Sigmoid colon (tissue), 4 donors: ENCODE data around the gene TRPM6.

Experiments used
- EP300 ChIP-seq, 4 donors: sonication (generic); formaldehyde crosslinking; IDR thresholded peaks; one replicate each; pipeline ENCODE4 v1.6.1; 2017; ENCODE audit warnings: antibody characterized with exemption in 4 of 4
- POLR2A ChIP-seq, 2 donors: fragments of 450-650 bp; IDR thresholded peaks; one replicate each; pipeline ENCODE4 v1.6.1; 2016; ENCODE audit warnings: antibody characterized with exemption in 2 of 2, mild to moderate bottlenecking in 2 of 2, moderate library complexity in 2 of 2
- POLR2AphosphoS5 ChIP-seq, 4 donors: sonication (generic); formaldehyde crosslinking; IDR thresholded peaks; one replicate each; pipeline ENCODE4 v1.6.1; 2017; ENCODE audit warnings: antibody characterized with exemption in 4 of 4
- TF ChIP-seq, protein P1 (sequence below), 4 experiments: fragments of 450-650 bp in 3 of 4; fragments of 200-600 bp in 1 of 4; IDR thresholded peaks; one replicate each; pipeline ENCODE4 v1.5.1; 2016 to 2019; ENCODE audit warnings: antibody characterized with exemption in 4 of 4, mild to moderate bottlenecking in 3 of 4, moderate library complexity in 2 of 4

GRCh38 chr9:74817816-74818215 lies 69.9 kb downstream of the TRPM6 start:
- TF ChIP-seq, protein P1, sequence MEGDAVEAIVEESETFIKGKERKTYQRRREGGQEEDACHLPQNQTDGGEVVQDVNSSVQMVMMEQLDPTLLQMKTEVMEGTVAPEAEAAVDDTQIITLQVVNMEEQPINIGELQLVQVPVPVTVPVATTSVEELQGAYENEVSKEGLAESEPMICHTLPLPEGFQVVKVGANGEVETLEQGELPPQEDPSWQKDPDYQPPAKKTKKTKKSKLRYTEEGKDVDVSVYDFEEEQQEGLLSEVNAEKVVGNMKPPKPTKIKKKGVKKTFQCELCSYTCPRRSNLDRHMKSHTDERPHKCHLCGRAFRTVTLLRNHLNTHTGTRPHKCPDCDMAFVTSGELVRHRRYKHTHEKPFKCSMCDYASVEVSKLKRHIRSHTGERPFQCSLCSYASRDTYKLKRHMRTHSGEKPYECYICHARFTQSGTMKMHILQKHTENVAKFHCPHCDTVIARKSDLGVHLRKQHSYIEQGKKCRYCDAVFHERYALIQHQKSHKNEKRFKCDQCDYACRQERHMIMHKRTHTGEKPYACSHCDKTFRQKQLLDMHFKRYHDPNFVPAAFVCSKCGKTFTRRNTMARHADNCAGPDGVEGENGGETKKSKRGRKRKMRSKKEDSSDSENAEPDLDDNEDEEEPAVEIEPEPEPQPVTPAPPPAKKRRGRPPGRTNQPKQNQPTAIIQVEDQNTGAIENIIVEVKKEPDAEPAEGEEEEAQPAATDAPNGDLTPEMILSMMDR (IDR thresholded peaks at IDR 0.05) = no peak
- TF ChIP-seq POLR2AphosphoS5 (IDR thresholded peaks at IDR 0.05) (no peak), POLR2A (IDR thresholded peaks at IDR 0.05) (no peak), EP300 (IDR thresholded peaks at IDR 0.05) (no peak)
